Nephron (organoid): ENCODE measurements around the gene DMRT2.

Experiments used
- H3K27ac Mint-ChIP-seq, 3 experiments: 2 replicates each; pipeline ENCODE4 v1.8.0; 2020; ENCODE audit warnings: mixed read lengths in 3 of 3, mild to moderate bottlenecking in 2 of 3, moderate library complexity in 1 of 3
- H3K27me3 Mint-ChIP-seq: 2 replicates; pipeline ENCODE4 v1.8.0; 2021; ENCODE audit warnings: low read depth, mild to moderate bottlenecking, moderate library complexity, mixed read lengths
- H3K36me3 Mint-ChIP-seq: 2 replicates; pipeline ENCODE4 v1.8.0; 2020; ENCODE audit warnings: low read depth, mixed read lengths
- H3K4me1 Mint-ChIP-seq: 2 replicates; pipeline ENCODE4 v1.8.0; 2020; ENCODE audit warnings: mixed read lengths
- H3K4me3 Mint-ChIP-seq, 3 experiments: 2 replicates each; pipeline ENCODE4 v1.8.0; 2020; ENCODE audit warnings: mild to moderate bottlenecking in 3 of 3, mixed read lengths in 3 of 3, moderate library complexity in 2 of 3
- H3K9me3 Mint-ChIP-seq: 2 replicates; pipeline ENCODE4 v1.8.0; 2020; ENCODE audit warnings: mixed read lengths
- CTCF ChIP-seq, 3 experiments: fragments of 200-600 bp; sonication (generic); IDR thresholded peaks; one replicate each; pipeline ENCODE4 v1.5.0; 2021; ENCODE audit warnings: antibody characterized with exemption in 3 of 3; ENCODE audit not compliant: unreplicated experiment in 3 of 3

DMRT2 gene

GRCh38 chr9:1024112-1024511 lies 26.0 kb upstream of the DMRT2 start:
- Mint-ChIP-seq H3K4me3 (no peak overlapping the region), H3K9me3 (peaks cover 11% of the 10 kb centered on the region), H3K4me1 (peaks cover 7% of the 10 kb centered on the region), H3K27me3 (peaks cover 14% of the 10 kb centered on the region), H3K27ac (no peak overlapping the region), H3K36me3 (no peaks in the 10 kb centered on the region)
- no peak for TF ChIP-seq CTCF (IDR thresholded peaks at IDR 0.05; ENCODE audit: unreplicated experiment in 3 of 3)

- H3K27me3 Mint-ChIP-seq = peaks cover 21% of the 10 kb centered on the region
- H3K9me3 Mint-ChIP-seq = peaks cover 9% of the 10 kb centered on the region
- H3K4me3 Mint-ChIP-seq = no peak overlapping the region
- H3K27ac Mint-ChIP-seq = no peak overlapping the region
- H3K4me1 Mint-ChIP-seq = peaks cover 12% of the 10 kb centered on the region
- no peaks in the 10 kb centered on the region for H3K36me3 Mint-ChIP-seq
- no peak for TF ChIP-seq CTCF (IDR thresholded peaks at IDR 0.05; ENCODE audit: unreplicated experiment in 3 of 3)
Measured at GRCh38 chr9:1025131-1025530, 25.0 kb upstream of the DMRT2 start.

- Mint-ChIP-seq H3K9me3 (peaks cover 9% of the 10 kb centered on the region), H3K27me3 (peaks cover 22% of the 10 kb centered on the region), H3K36me3 (no peaks in the 10 kb centered on the region), H3K4me1 (peaks cover 12% of the 10 kb centered on the region), H3K27ac (no peak overlapping the region), H3K4me3 (no peak overlapping the region)
- no peak for TF ChIP-seq CTCF (IDR thresholded peaks at IDR 0.05; ENCODE audit: unreplicated experiment in 3 of 3)
Measured at GRCh38 chr9:1026219-1026618, 23.9 kb upstream of the DMRT2 start.

GRCh38 chr9:1028501-1029190 lies 21.5 kb upstream of the DMRT2 start:
- H3K4me3 Mint-ChIP-seq = no peak overlapping the region
- peak overlapping the region in 1 of 3 experiments; percentile 11 for H3K27ac Mint-ChIP-seq
- no peaks in the 10 kb centered on the region for H3K36me3 Mint-ChIP-seq
- H3K9me3 Mint-ChIP-seq = peaks cover 3% of the 10 kb centered on the region
- peaks cover 40% of the 10 kb centered on the region for H3K27me3 Mint-ChIP-seq
- peaks cover 29% of the 10 kb centered on the region for H3K4me1 Mint-ChIP-seq
- TF ChIP-seq CTCF (IDR thresholded peaks at IDR 0.05; ENCODE audit: unreplicated experiment in 3 of 3) = no peak

- Mint-ChIP-seq H3K4me1 (peaks cover 29% of the 10 kb centered on the region), H3K36me3 (no peaks in the 10 kb centered on the region), H3K27ac (peak overlapping the region in 1 of 3 experiments; percentile 53), H3K9me3 (no peaks in the 10 kb centered on the region), H3K27me3 (peaks cover 55% of the 10 kb centered on the region), H3K4me3 (no peak overlapping the region)
- TF ChIP-seq CTCF (IDR thresholded peaks at IDR 0.05; ENCODE audit: unreplicated experiment in 3 of 3) = no peak
Measured at GRCh38 chr9:1031951-1032601, 18.1 kb upstream of the DMRT2 start.

- Mint-ChIP-seq H3K9me3 (no peaks in the 10 kb centered on the region), H3K36me3 (no peaks in the 10 kb centered on the region), H3K27me3 (peaks cover 58% of the 10 kb centered on the region), H3K4me1 (peaks cover 20% of the 10 kb centered on the region), H3K4me3 (no peak overlapping the region), H3K27ac (no peak overlapping the region)
- TF ChIP-seq CTCF (IDR thresholded peaks at IDR 0.05; ENCODE audit: unreplicated experiment in 3 of 3) = no peak
Measured at GRCh38 chr9:1034271-1034670, 15.9 kb upstream of the DMRT2 start.
